Fibroblast of lung (primary cell): Measurements from ENCODE around the gene DXO. TPM values are rescaled to one million over a fixed set of nuclear protein-coding genes. Genes with fewer than 3 reads are reported as not detected.

Experiments used
- DNase-seq, 2 donors: peaks; one replicate each; pipeline versions ENCODE4 v3.0.0 to v3.0.0-alpha.2; 2010; ENCODE audit warnings: low read depth in 2 of 2
- H2AFZ ChIP-seq: 2 replicates; pipeline ENCODE4 v1.5.1; 2012; ENCODE audit warnings: low read length, control low read depth, inconsistent platforms
- H3K27ac ChIP-seq: 2 replicates; pipeline ENCODE4 v1.5.1; 2011; ENCODE audit warnings: low read length, control low read depth; ENCODE audit not compliant: insufficient read depth
- H3K27me3 ChIP-seq: 2 replicates; pipeline ENCODE4 v1.5.1; 2011; ENCODE audit warnings: mild to moderate bottlenecking, low read length; ENCODE audit not compliant: control insufficient read depth, insufficient read depth
- H3K36me3 ChIP-seq: 2 replicates; pipeline ENCODE4 v1.5.1; 2011; ENCODE audit warnings: low read length; ENCODE audit not compliant: control insufficient read depth, insufficient read depth
- H3K4me1 ChIP-seq: 2 replicates; pipeline ENCODE4 v1.5.1; 2011; ENCODE audit warnings: low read length; ENCODE audit not compliant: control insufficient read depth, insufficient read depth; ENCODE audit errors: extremely low read depth
- H3K4me2 ChIP-seq: 2 replicates; pipeline ENCODE4 v1.5.1; 2011; ENCODE audit warnings: low read length, control low read depth; ENCODE audit not compliant: insufficient read depth; ENCODE audit errors: extremely low read depth
- H3K4me3 ChIP-seq, 4 experiments: fragments of 200-600 bp in 1 of 4; sonication (generic) in 1 of 4; replicated peaks in 1 of 4; 2 replicates each; pipeline ENCODE4 v1.5.1; 2011 to 2016; ENCODE audit warnings: low read length in 4 of 4, low read depth in 3 of 4, mild to moderate bottlenecking in 3 of 4, control low read depth in 2 of 4, inconsistent platforms in 1 of 4, mixed read lengths in 1 of 4; ENCODE audit not compliant: insufficient read depth in 1 of 4; ENCODE audit errors: control extremely low read depth in 1 of 4
- H3K79me2 ChIP-seq: 2 replicates; pipeline ENCODE4 v1.5.1; 2012; ENCODE audit warnings: mild to moderate bottlenecking, low read length, inconsistent platforms; ENCODE audit not compliant: control insufficient read depth, insufficient read depth
- H3K9ac ChIP-seq: 2 replicates; pipeline ENCODE4 v1.5.1; 2011; ENCODE audit warnings: mild to moderate bottlenecking, low read length, control low read depth; ENCODE audit not compliant: insufficient read depth
- H3K9me3 ChIP-seq: 2 replicates; pipeline ENCODE4 v1.5.1; 2012; ENCODE audit warnings: low read depth, low read length; ENCODE audit not compliant: control insufficient read depth, insufficient read depth
- H4K20me1 ChIP-seq: 2 replicates; pipeline ENCODE4 v1.5.1; 2011; ENCODE audit warnings: low read length; ENCODE audit not compliant: control insufficient read depth, insufficient read depth; ENCODE audit errors: extremely low read depth
- EZH2 ChIP-seq: IDR thresholded peaks from 2 replicates; pipeline ENCODE4 v1.5.1; 2012; ENCODE audit warnings: low read length, control low read depth, mild to moderate bottlenecking; ENCODE audit errors: missing control alignments
- polyA plus RNA-seq, 2 donors: library from polyadenylated mRNA; depleted of rRNA in 1 of 2; stranded (reverse) in 1 of 2; unstranded in 1 of 2; fragments of >200 nt; gene quantifications; 2 replicates each; pipeline ENCODE4 v1.2.1, GENCODE V29; 2011 to 2012; ENCODE audit warnings: missing spikeins in 1 of 2
- total RNA-seq: library from RNA; depleted of rRNA; stranded (reverse); fragments of >200 nt; gene quantifications from 2 replicates; pipeline ENCODE4 v1.2.1, GENCODE V29; 2014
- TF ChIP-seq, protein P1 (sequence below), 2 donors: IDR thresholded peaks in 1 of 2; conservative IDR thresholded peaks in 1 of 2; 1 replicate in 1 of 2; 2 replicates in 1 of 2; pipeline ENCODE4 v1.5.1; 2011 to 2012; ENCODE audit warnings: low read length in 2 of 2, control low read depth in 1 of 2, inconsistent platforms in 1 of 2, low read depth in 1 of 2, mild to moderate bottlenecking in 1 of 2

Gene DXO
- total and polyA plus RNA-seq, 2 donors (not counting 1 experiment from before 2014, with no cell fraction given): 9.1 to 14.0 TPM

DNA sequence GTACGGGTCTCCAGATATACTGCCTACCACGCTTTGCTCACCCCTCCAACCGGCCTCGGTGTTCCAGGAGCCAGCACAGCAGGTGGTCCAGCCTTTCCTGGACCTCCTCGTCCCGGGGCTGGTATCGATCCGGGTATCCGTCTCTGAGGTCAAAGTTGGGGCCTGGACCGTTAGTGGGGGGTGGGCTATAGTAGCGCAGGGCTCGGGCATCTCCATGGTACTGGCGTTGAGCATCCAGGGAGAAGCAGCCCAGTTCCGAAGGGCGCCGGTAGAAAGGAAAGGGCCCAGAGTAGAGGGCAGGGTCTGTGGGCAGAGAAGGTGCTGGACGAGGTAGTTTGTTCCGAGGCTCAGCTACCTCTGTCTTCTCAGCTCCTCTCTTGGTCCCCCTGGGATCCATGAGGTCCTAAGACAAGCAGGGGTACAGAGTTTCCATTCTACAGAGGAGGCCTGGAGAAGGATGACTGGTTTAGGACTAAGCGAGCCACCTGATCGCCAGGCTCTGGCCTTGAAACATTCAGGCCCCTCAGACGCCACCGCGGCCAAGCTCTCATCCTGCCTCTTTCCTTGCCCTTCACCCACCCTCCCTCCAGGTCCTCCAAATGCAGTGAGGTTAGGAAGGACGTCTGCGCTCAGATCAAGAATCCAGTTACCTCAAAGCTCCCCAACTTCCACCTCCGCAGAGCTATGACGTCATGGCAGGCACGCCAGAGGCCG is 502 bp downstream of the DXO start:
- Histone ChIP-seq H3K4me1 (peaks cover 18% of the 10 kb centered on the region), H3K9ac (peak overlapping the region; percentile 98), H3K27ac (peak overlapping the region; percentile 100), H3K27me3 (no peaks in the 10 kb centered on the region), H3K4me2 (peak overlapping the region; percentile 91), H3K9me3 (no peaks in the 10 kb centered on the region), H3K79me2 (peaks cover 33% of the 10 kb centered on the region), H2AFZ (peak overlapping the region; percentile 27), H4K20me1 (no peaks in the 10 kb centered on the region), H3K36me3 (peaks cover 24% of the 10 kb centered on the region), H3K4me3 (peak overlapping the region; percentile 84 to 97 (median 94))
- TF ChIP-seq EZH2: no peak
- TF ChIP-seq, protein P1, sequence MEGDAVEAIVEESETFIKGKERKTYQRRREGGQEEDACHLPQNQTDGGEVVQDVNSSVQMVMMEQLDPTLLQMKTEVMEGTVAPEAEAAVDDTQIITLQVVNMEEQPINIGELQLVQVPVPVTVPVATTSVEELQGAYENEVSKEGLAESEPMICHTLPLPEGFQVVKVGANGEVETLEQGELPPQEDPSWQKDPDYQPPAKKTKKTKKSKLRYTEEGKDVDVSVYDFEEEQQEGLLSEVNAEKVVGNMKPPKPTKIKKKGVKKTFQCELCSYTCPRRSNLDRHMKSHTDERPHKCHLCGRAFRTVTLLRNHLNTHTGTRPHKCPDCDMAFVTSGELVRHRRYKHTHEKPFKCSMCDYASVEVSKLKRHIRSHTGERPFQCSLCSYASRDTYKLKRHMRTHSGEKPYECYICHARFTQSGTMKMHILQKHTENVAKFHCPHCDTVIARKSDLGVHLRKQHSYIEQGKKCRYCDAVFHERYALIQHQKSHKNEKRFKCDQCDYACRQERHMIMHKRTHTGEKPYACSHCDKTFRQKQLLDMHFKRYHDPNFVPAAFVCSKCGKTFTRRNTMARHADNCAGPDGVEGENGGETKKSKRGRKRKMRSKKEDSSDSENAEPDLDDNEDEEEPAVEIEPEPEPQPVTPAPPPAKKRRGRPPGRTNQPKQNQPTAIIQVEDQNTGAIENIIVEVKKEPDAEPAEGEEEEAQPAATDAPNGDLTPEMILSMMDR (conservative IDR thresholded peaks at IDR 0.05 in 1 of 2, IDR thresholded peaks at IDR 0.05 in 1 of 2; ENCODE audit: low read depth in 1 of 2, low read length in 2 of 2): no peak
- no peak for DNase-seq

DNA sequence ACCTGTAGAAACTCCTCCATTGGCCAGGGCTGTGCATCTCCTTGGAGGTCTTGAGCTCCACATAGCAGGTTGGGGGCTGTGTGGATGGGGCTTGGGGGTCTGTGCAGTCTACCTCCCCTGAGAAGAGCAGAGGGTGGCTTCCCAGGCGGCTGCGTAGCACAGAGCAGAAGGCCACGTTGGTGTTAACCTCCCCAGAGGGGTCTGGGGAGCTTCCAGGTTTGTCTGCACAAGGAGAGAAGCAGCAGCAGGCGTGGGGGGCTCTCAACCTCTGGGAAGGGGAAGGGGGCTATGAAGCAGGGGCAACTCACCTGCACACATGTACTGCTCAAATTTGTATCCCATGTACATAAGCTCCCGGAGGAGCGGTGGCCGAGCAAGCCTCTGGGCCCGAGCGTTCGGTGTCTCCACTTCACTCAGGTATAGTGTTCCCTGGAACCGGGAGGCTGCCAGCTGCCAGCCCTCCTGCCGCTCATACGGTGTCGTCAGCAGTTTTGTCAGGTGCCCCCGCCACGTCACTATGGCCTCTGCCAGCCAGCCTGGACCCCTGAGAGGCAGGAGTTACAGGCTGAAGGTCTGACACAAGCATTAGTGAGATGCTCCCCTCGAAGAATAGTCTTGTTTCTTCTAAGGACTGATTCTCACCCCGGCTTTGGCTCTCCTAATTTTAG is 1.2 kb downstream of the DXO start:
- Histone ChIP-seq H2AFZ (no peak overlapping the region), H3K79me2 (peaks cover 33% of the 10 kb centered on the region), H3K4me1 (peaks cover 18% of the 10 kb centered on the region), H3K27ac (peak overlapping the region; percentile 100), H3K4me3 (peak overlapping the region; percentile 84 to 97 (median 94)), H3K9ac (peak overlapping the region; percentile 98), H3K27me3 (no peaks in the 10 kb centered on the region), H3K36me3 (peaks cover 27% of the 10 kb centered on the region), H3K4me2 (peak overlapping the region; percentile 91), H3K9me3 (no peaks in the 10 kb centered on the region), H4K20me1 (no peaks in the 10 kb centered on the region)
- DNase-seq: no peak
- TF ChIP-seq EZH2: no peak
- TF ChIP-seq, protein P1 (conservative IDR thresholded peaks at IDR 0.05 in 1 of 2, IDR thresholded peaks at IDR 0.05 in 1 of 2; ENCODE audit: low read depth in 1 of 2, low read length in 2 of 2): no peak
